ENCODE measurements around the gene ACAT2. TPM values are rescaled to one million over a fixed set of nuclear protein-coding genes. Genes with fewer than 3 reads are reported as not detected.

The ACAT2 gene
- total and polyA plus RNA-seq, 3 donors from 2014 or later: 15.8 to 45.9 (median 17.1) TPM

DNA sequence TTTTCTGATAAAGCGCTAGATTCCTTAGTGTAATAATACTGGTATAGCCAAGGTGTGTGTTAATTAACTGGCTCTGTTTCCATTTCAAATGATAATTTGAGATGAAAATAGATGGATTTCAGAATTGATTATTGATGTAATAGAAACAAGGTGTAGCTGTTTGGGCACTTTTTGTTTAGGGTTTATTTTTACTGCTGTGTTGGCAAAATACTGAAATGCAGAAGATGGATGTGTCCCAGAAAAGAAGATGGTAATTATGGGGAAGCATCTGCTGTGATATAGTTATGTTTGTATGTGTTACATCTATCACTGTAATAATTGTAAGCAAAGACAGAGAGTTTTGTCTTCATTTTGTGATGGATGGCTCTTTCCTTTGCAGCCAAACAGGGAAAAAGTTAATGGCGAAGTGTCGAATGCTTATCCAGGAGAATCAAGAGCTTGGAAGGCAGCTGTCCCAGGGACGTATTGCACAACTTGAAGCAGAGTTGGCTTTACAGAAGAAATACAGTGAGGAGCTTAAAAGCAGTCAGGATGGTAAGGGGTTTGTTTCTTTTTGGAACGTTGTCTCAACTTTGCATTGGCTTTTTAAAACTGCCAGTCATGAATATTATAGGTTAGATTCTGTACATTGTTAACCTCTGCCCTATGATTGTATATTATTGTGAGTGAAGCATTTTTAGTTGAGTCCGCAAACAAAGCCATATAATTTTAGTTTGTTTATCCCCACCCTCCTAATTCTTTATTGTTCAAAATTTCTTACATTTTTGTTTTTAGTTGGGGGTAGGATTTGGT lies 8.6 kb upstream of the ACAT2 start:
- Histone ChIP-seq H3K4me1 (no peaks in the 10 kb centered on the region), H3K27me3 (no peaks in the 10 kb centered on the region), H3K36me3 (ENCODE audit: low read depth, missing control alignments) (no peaks in the 10 kb centered on the region), H3K4me3 (no peak overlapping the region), H3K27ac (no peak overlapping the region), H3K9me3 (no peaks in the 10 kb centered on the region)
- no peak for TF ChIP-seq CTCF (IDR thresholded peaks at IDR 0.05)
- TF ChIP-seq POLR2A (IDR thresholded peaks at IDR 0.05): no peak
- 88 to 89% methylated on average over 6 of the region's 6 CpGs for WGBS, 2 donors
- intact Hi-C loops (cut with DNase I; ENCODE audit: low total_unique reads): no loop called here
- no peak for DNase-seq

DNA sequence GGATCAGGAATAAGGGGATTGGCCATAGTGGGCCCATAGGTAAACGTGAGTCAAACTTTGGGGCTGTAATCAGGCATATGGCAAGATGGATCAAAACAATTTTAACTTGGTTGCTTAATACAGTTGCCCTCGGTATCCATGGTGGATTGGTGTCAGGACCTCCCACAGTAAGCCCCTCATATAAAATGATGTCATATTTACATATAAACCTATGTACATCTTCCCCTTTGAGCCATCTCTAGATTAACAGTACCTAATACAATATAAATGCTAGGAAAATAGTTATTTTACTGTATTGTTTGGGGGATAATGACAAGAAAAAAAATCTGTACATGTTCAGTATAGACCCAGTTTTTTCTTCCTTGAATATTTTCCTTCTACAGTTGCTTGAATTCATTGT lies 7.4 kb upstream of the ACAT2 start:
- Histone ChIP-seq H3K27ac (no peak overlapping the region), H3K4me3 (no peak overlapping the region), H3K27me3 (no peaks in the 10 kb centered on the region), H3K36me3 (ENCODE audit: low read depth, missing control alignments) (no peaks in the 10 kb centered on the region), H3K9me3 (no peaks in the 10 kb centered on the region), H3K4me1 (no peaks in the 10 kb centered on the region)
- 75 to 82% methylated on average over 2 of the region's 2 CpGs for WGBS, 2 donors
- intact Hi-C loops (cut with DNase I; ENCODE audit: low total_unique reads): no loop called here
- no peak for DNase-seq
- TF ChIP-seq CTCF (IDR thresholded peaks at IDR 0.05) (no peak), POLR2A (IDR thresholded peaks at IDR 0.05) (no peak)

DNA sequence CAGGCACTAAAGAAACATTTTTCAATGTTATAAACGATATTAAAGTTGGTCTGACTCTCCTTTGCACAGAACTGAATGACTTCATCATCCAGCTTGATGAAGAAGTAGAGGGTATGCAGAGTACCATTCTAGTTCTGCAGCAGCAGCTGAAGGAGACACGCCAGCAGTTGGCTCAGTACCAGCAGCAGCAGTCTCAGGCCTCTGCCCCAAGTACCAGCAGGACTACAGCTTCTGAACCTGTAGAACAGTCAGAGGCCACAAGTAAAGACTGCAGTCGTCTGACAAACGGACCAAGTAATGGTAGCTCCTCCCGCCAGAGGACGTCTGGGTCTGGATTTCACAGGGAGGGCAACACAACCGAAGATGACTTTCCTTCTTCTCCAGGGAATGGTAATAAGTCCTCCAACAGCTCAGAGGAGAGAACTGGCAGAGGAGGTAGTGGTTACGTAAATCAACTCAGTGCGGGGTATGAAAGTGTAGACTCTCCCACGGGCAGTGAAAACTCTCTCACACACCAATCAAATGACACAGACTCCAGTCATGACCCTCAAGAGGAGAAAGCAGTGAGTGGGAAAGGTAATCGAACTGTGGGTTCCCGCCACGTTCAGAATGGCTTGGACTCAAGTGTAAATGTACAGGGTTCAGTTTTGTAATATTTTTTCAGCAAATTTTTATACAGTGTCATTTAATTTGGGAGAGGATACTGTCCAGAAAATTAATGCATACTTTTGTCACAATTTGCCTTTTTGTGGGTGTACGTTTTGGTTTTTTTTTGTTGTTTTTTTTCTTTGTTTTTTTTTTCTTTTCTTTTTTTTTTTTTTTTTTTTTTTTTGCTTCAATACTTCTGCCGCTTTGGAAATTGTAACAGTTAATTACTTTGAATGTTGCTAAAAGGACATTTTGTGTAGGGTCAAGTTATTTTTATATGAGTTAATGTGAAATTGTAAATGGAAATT lies 6.6 kb upstream of the ACAT2 start:
- Histone ChIP-seq H3K9me3 (no peaks in the 10 kb centered on the region), H3K4me3 (no peak overlapping the region), H3K27ac (no peak overlapping the region), H3K36me3 (ENCODE audit: low read depth, missing control alignments) (no peaks in the 10 kb centered on the region), H3K27me3 (no peaks in the 10 kb centered on the region), H3K4me1 (peaks cover under 1% of the 10 kb centered on the region)
- intact Hi-C loops (cut with DNase I; ENCODE audit: low total_unique reads): no loop called here
- DNase-seq: no peak
- TF ChIP-seq CTCF (IDR thresholded peaks at IDR 0.05) (no peak), POLR2A (IDR thresholded peaks at IDR 0.05) (no peak)
- 65 to 69% methylated on average over 15 of the region's 15 CpGs for WGBS, 2 donors

- intact Hi-C loops (cut with DNase I; ENCODE audit: low total_unique reads): no loop called here
- peaks cover 8% of the 10 kb centered on the region for H3K4me1 ChIP-seq
- no peak for DNase-seq
- no peaks in the 10 kb centered on the region for H3K27me3 ChIP-seq
- no peaks in the 10 kb centered on the region for H3K9me3 ChIP-seq
- no peak overlapping the region for H3K27ac ChIP-seq
- H3K36me3 ChIP-seq (ENCODE audit: low read depth, missing control alignments): no peaks in the 10 kb centered on the region
- no peak for TF ChIP-seq CTCF (IDR thresholded peaks at IDR 0.05)
- no peak for TF ChIP-seq POLR2A (IDR thresholded peaks at IDR 0.05)
- 66 to 82% methylated on average over 4 of the region's 4 CpGs for WGBS, 2 donors
- H3K4me3 ChIP-seq: no peak overlapping the region
Observed at GRCh38 chr6:159756508-159756907, 5.3 kb upstream of the ACAT2 start.

Data from testis (tissue), 3 donors.